ENCODE measurements around the gene UNC45A.

The UNC45A gene

DNA sequence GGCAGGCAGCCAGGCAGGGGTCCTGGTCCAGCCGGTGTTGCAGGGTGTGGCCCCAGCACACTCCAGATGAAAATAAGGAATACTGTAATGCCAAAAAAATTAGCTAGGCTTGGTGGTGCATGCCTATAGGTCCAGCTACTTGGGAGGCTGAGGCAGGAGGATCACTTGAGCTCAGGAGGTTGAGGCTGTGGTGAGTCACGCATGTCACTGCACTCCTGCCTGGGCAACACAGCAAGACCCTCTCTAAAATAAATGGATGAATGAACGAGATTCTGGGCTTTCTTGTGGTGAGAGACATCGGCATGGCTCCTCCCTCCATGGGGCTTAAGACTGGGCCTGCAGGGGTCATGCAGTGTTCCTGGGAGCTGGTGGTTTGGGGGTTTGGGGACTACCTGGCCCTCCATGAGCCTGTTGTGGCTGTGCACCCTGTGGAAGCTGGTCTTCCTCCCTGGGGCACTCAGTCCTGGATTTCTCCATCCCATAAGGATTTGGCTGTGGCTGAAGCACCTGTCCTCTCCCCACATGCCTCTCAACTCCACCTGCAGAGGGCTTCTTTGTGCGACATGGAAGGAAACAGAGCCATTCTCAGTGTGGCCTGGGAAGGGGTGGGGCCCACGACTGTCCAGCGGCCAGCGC is 12.0 kb downstream of the UNC45A start:
- no peak for DNase-seq (ENCODE audit: low spot score)

DNA sequence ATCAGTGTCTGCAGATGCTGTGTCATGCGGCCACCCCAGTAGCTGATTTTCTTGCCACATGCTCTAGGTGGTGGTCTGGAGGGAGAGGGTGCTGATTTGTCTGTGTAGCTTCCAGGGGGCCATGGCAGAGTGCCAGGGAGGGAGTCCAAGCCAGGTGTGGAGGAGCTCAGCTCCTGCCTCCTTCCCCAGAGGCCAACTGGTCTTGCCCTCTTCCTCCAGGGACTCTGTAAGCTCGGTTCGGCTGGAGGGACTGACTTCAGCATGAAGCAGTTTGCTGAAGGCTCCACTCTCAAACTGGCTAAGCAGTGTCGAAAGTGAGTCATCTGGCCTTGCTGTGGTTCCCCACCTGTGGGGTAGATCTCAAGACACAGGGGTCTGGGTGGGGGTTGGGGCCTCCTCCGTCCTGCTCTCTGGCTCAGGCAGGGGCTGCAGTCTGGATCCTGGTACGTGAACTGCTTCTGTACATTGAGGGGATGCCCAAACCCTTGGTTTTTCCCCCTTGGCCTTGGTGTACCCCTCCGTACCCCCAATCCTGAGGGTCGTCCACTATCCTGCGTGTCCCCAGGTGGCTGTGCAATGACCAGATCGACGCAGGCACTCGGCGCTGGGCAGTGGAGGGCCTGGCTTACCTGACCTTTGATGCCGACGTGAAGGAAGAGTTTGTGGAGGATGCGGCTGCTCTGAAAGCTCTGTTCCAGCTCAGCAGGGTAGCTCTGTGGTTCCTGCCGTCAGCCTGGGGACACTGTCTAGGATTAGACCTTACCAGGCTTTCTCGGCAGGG is 12.7 kb downstream of the UNC45A start:
- no peak for DNase-seq (ENCODE audit: low spot score)

- DNase-seq (ENCODE audit: low spot score): no peak
Observed at GRCh38 chr15:90948506-90948905, 13.4 kb downstream of the UNC45A start.

DNA sequence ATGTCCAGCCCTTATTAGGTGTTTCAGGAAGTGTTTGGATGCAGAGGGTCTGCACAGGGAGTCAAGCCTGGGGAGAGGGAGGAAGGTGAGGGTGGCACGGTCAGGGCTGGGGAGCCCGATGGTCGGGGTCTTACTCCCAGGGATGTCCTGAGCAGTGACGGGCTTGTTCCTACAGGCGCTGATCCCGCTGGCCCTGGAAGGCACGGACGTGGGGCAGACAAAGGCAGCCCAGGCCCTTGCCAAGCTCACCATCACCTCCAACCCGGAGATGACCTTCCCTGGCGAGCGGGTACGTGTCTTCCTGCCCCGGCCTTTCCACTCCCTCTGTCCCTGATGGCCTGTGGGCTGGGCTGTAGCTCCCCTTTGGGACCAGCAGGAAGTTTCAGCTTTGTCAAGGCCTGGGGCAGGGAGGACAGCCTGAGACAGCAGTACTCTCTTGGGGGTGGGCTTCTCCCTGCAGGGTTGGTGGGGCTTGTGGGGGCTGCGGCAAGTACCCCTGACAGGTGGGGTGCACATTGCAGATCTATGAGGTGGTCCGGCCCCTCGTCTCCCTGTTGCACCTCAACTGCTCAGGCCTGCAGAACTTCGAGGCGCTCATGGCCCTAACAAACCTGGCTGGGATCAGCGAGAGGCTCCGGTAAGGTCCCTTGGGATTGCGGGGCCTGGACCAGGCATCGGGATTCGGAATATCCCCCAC is 15.0 kb downstream of the UNC45A start:
- no peak for DNase-seq (ENCODE audit: low spot score)

- no peak for DNase-seq (ENCODE audit: low spot score)
Observed at GRCh38 chr15:90950676-90951075, 15.6 kb downstream of the UNC45A start.

DNA sequence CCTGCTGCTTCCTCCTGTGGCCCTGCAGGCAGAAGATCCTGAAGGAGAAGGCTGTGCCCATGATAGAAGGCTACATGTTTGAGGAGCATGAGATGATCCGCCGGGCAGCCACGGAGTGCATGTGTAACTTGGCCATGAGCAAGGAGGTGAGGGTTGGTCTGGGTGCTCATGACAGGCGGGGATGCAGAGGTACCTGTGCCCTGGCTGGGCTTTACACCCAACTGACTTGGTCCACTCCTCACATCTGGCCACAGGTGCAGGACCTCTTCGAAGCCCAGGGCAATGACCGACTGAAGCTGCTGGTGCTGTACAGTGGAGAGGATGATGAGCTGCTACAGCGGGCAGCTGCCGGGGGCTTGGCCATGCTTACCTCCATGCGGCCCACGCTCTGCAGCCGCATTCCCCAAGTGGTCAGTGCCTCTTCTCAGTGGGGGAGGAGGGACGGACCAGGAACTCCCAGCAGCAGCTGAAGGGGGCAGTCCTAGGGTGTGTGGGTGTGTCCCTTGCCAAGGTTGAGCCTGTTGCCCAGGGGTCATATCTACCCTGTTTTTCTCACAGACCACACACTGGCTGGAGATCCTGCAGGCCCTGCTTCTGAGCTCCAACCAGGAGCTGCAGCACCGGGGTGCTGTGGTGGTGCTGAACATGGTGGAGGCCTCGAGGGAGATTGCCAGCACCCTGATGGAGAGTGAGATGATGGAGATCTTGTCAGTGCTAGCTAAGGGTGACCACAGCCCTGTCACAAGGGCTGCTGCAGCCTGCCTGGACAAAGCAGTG is 18.0 kb downstream of the UNC45A start:
- DNase-seq (ENCODE audit: low spot score): no peak

- no peak for DNase-seq (ENCODE audit: low spot score)
Observed at GRCh38 chr15:90953947-90954711, 19.0 kb downstream of the UNC45A start.

DNA sequence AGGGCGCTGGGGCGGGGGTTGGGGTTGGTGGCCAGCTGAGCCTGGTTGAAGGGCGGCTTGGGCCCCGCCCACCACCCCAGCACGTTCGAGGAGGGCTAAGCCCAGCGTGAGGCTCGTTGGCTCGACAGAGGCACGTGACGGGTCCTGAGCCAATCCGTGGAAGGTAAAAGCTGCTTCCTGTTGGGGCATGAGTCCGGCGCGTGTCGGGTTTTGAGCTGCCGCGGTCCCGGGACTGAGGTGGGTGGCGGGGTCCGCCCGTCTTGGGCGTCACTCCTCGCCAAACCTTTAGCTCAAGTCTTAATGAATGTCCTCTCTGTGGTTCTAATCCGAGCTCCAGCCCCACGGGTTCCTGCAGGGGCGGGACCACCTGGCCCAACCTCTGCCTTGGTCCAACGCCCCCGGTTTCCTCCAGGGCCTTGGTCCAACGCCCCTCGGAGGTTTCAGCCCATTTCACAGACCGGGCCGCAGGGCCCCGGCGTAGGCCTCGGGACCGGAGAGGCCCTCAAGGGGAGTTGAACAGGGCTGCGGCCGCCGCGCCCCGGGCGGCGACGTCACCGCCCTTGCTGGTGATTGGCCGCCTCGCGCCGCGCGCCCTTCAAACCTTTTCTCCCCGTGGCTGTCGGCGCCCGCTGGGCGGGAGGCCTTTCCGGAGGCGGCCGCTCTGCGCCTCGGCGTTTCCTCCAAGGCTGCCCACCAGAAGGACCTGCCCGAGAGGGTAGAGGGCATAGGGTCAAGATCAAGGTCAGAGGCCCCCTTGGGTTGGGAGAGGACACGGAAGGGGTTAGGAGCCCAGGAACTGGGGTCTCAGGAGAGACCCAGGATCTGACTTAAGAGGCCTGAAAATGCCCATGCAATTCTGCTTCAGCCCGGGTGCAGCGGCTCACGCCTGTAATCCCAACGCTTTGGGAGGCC is 19.9 kb downstream of the UNC45A start, which contains the start of gene RCCD1:
RCCD1 (plus strand) TSS at position 173 of the 912 bp plus-strand sequence. CDS start 1,851 bp downstream, outside the sequence.
- peak; percentile 97 for DNase-seq (ENCODE audit: low spot score)

DNA sequence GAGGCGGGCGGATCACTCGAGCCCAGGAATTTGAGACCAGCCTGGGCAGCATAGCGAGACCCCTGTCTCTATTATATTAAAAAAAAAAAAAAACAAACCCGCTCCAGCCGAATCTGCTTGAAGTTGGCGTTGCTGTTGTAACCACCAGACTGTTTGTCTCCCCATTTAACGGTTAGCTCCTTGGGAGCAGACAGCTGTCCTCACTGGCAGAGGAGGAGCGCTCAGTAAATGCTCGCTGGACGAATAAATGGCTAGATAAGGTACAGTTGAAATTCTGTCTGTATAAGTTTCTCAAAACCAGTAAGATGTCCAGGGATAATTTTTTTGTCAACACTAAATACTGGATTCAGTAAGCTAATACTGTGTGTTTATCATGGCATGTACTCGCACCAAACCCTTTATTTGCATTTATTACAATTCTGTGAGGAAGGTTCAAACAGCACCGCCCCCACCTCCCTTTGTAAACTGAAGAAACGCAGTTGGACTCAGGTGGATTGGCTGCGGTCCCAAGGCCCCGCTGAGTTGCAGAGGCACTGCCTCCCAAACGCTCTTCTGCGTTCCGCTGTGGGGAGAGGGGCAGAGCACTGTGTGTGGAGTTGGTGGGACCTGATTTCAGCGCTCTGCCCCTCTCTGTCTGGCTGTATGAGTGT is 20.7 kb downstream of the UNC45A start:
- no peak for DNase-seq (ENCODE audit: low spot score)

DNA sequence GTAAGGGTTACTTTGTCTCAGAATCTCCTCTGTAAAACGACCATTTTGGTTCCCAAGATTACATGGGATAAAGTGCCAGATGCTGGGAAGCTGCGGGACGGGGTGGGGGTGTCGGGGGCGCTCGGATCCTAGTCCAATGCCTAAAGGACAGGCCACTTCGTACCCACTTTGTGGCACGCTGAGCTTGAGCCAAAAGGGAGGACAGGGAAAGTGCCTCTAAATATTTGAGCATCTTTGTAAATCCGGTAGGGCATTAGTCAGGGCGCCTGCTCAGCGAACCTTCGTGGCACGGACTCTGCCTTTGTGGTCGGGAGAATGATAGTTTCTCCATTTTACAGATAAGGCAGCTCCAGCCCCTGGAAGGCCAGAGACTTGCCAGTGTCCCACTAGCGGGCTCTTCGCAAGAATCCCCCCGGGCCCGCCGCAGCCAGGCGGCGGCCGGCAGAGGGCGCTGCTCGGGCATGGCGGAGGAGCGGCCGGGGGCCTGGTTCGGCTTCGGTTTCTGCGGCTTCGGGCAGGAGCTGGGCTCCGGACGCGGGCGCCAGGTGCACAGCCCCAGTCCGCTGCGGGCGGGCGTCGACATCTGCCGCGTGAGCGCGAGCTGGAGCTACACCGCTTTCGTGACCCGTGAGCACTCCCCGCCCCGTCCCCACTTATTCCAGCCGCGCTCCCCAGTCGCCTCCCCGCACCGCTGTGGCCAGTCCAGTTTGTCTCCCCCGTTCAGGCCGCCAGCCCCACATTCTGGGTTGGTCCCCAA is 21.4 kb downstream of the UNC45A start:
- peak; percentile 69 for DNase-seq (ENCODE audit: low spot score)

- DNase-seq (ENCODE audit: low spot score): no peak
Observed at GRCh38 chr15:90957031-90957790, 22.1 kb downstream of the UNC45A start.

DNA sequence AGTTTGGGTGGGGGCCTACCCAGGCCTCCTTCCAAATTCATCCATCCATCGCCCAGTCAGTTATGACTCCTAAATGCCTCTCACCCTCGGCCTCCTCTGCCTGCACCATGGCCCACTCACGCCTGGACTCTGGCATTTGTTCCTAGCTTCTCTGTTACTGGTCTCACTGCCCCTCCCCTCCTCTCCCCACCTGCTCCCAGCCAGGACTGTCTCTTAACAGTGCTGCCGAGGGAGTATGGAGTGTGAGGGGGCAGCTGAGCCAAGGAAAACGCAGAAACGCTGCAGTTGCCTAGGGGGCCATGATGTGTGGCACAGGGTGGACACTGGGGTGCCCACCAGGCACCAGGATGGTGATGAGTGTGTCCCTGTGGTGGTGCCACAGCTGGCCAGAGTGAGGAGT is 22.7 kb downstream of the UNC45A start:
- DNase-seq (ENCODE audit: low spot score): no peak

DNA sequence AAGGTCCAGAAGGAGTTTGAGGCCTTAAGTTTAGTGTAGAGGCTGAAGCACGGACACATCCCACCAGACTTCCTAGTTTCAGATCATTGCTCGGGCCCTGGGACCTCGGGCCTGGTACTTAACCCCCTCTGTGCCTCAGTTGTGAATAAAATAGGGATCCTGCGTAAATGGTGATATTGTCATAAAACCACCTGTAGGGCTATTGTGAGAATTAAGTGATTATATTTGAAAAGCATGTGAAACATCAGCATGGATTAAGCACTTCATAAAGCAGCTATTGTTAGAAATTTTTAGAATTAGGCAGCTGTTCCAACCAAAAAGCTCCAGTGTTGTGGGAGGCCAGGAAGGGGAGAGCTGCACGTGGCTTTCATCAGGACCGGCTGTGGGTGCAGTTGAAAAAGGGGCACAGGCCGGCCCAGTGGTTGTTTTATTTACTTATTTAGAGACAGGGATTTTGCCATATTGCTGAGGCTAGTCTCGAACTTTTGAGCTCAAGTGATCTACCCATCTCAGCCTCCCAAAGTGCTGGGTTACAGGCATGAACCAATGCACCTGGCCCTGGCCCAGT is 24.0 kb downstream of the UNC45A start:
- DNase-seq (ENCODE audit: low spot score): no peak

DNA sequence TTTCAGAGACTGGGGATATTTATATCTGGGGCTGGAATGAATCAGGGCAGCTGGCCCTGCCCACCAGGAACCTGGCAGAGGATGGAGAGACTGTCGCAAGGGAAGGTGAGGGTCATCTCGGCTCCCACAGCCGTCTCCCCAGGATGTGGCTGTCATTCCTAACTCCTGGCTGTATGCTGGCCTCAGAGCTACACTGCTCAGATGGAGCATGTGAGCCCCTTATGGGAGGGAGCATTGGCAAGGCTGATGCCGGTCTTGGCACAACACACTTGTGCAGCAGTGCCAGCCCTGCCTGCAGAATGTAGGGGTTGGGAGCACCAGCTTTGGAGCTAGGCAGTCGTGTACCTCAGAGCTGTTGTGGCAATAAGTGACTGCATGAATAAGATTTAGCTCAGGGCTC is 24.8 kb downstream of the UNC45A start:
- no peak for DNase-seq (ENCODE audit: low spot score)

- DNase-seq (ENCODE audit: low spot score): no peak
Observed at GRCh38 chr15:90960298-90961091, 25.4 kb downstream of the UNC45A start.

DNA sequence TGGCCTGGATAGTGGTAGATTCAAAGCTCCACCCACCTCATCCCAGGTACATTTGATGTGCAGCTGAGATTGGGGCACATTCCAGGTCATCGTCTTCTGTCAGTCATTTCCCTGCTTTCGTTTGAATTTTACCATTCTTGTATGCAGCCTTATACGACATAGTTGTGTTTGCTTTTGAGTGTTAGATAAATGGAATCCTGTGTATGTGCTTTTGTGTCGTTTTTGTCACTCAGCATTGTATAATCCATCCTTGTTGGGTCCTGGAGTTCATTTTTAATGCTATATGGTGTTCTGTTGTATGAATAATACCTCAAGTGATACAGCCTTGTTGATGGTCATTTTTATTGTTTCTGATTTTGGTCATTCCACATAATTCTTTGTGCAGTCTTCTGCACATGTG is 26.9 kb downstream of the UNC45A start:
- no peak for DNase-seq (ENCODE audit: low spot score)

- DNase-seq (ENCODE audit: low spot score): no peak
Observed at GRCh38 chr15:90966262-90966661, 31.2 kb downstream of the UNC45A start.

Data from activated CD4-positive, alpha-beta T cell treated with anti-CD3 and anti-CD28 coated beads, Interleukin-2, Interleukin-4, amounts not matched to agents 100 ng/mL and 50 ng/mL, durations not matched to agents 16 hours and 8 hours (primary cell).